Neuronal stem cell (in vitro differentiated cells): ENCODE results near the gene MAPKBP1.

ENCODE experiments used
- DNase-seq: peaks from one replicate; pipeline ENCODE4 v3.0.0-alpha.2; 2013; ENCODE audit warnings: low spot score
- H2AFZ ChIP-seq: one replicate; pipeline ENCODE4 v1.6.1; 2013; ENCODE audit warnings: mild to moderate bottlenecking, low read length, inconsistent platforms
- H2AK5ac ChIP-seq: 2 replicates; pipeline ENCODE4 v1.6.1; 2013; ENCODE audit warnings: low read depth, mild to moderate bottlenecking, inconsistent platforms, low read length, moderate library complexity, mixed read lengths
- H2BK120ac ChIP-seq: 2 replicates; pipeline ENCODE4 v1.6.1; 2013; ENCODE audit warnings: low read depth, mild to moderate bottlenecking, inconsistent platforms, low read length, moderate library complexity, mixed read lengths
- H2BK12ac ChIP-seq: one replicate; pipeline ENCODE4 v1.6.1; 2013; ENCODE audit warnings: low read length, inconsistent platforms
- H2BK15ac ChIP-seq: 2 replicates; pipeline ENCODE4 v1.6.1; 2013; ENCODE audit warnings: mild to moderate bottlenecking, low read length, inconsistent platforms, mixed read lengths
- H2BK5ac ChIP-seq: one replicate; pipeline ENCODE4 v1.6.1; 2013; ENCODE audit warnings: inconsistent platforms, mild to moderate bottlenecking, low read length, moderate library complexity
- H3K14ac ChIP-seq: one replicate; pipeline ENCODE4 v1.6.1; 2013; ENCODE audit warnings: low read length, inconsistent platforms
- H3K18ac ChIP-seq: 2 replicates; pipeline ENCODE4 v1.6.1; 2013; ENCODE audit warnings: low read length, inconsistent platforms
- H3K23ac ChIP-seq: 2 replicates; pipeline ENCODE4 v1.6.1; 2013; ENCODE audit warnings: low read depth, mild to moderate bottlenecking, mixed read lengths, low read length, inconsistent platforms; ENCODE audit not compliant: poor library complexity
- H3K27ac ChIP-seq: replicated peaks from 3 replicates; pipeline ENCODE4 v1.5.1; 2013; ENCODE audit warnings: low read length, inconsistent platforms
- H3K27me3 ChIP-seq, 3 experiments: 2 replicates each; pipeline ENCODE4 v1.6.1; 2013; ENCODE audit warnings: low read length in 3 of 3, mild to moderate bottlenecking in 2 of 3, inconsistent platforms in 1 of 3, low read depth in 1 of 3, mixed read lengths in 1 of 3, moderate library complexity in 1 of 3; ENCODE audit not compliant: control insufficient read depth in 3 of 3, insufficient read depth in 3 of 3
- H3K36me3 ChIP-seq, 2 donors: replicated peaks in 1 of 2; 2 replicates each; pipeline ENCODE4 v1.6.1; 2013; ENCODE audit warnings: low read length in 2 of 2; ENCODE audit not compliant: control insufficient read depth in 2 of 2, insufficient read depth in 2 of 2
- H3K4ac ChIP-seq: 2 replicates; pipeline ENCODE4 v1.6.1; 2013; ENCODE audit warnings: inconsistent platforms, mild to moderate bottlenecking, low read length, moderate library complexity
- H3K4me1 ChIP-seq, 2 donors: 1 replicate in 1 of 2; 2 replicates in 1 of 2; pipeline ENCODE4 v1.6.1; 2013; ENCODE audit warnings: low read length in 2 of 2, low read depth in 1 of 2; ENCODE audit not compliant: control insufficient read depth in 2 of 2, insufficient read depth in 1 of 2
- H3K4me2 ChIP-seq: one replicate; pipeline ENCODE4 v1.6.1; 2013; ENCODE audit warnings: mild to moderate bottlenecking, low read length, inconsistent platforms; ENCODE audit not compliant: insufficient read depth, poor library complexity, severe bottlenecking
- H3K4me3 ChIP-seq, 2 donors: 2 replicates each; pipeline ENCODE4 v1.5.1; 2013; ENCODE audit warnings: low read length in 2 of 2, mild to moderate bottlenecking in 2 of 2, inconsistent platforms in 1 of 2, moderate library complexity in 1 of 2
- H3K79me1 ChIP-seq: one replicate; pipeline ENCODE4 v1.6.1; 2013; ENCODE audit warnings: low read depth, mild to moderate bottlenecking, inconsistent platforms, low read length, moderate library complexity
- H3K9ac ChIP-seq: one replicate; pipeline ENCODE4 v1.6.1; 2013; ENCODE audit warnings: mild to moderate bottlenecking, low read depth, low read length, inconsistent platforms; ENCODE audit not compliant: poor library complexity
- H3K9me3 ChIP-seq, 2 donors: replicated peaks in 1 of 2; 2 replicates each; pipeline versions ENCODE3 to v1.6.1; 2013; ENCODE audit warnings: low read length in 2 of 2, mild to moderate bottlenecking in 2 of 2, inconsistent platforms in 1 of 2, low read depth in 1 of 2, mixed read lengths in 1 of 2, moderate library complexity in 1 of 2; ENCODE audit not compliant: control insufficient read depth in 2 of 2, insufficient read depth in 1 of 2
- H4K8ac ChIP-seq: one replicate; pipeline ENCODE4 v1.6.1; 2013; ENCODE audit warnings: low read depth, mild to moderate bottlenecking, inconsistent platforms, low read length, moderate library complexity
- H4K91ac ChIP-seq: one replicate; pipeline ENCODE4 v1.6.1; 2013; ENCODE audit warnings: low read length, low read depth, mild to moderate bottlenecking, inconsistent platforms; ENCODE audit not compliant: poor library complexity
- WGBS, 2 donors: extraction: QIAGEN DNeasy Blood & Tissue Kit; methylation state at CpG; one replicate each; pipeline ENCODE4 v1.1.7; 2013; ENCODE audit warnings: missing lambda C conversion rate in 2 of 2, mixed read lengths in 1 of 2; ENCODE audit not compliant: insufficient read length in 2 of 2, insufficient replicate concordance in 1 of 2; ENCODE audit errors: extremely low coverage in 2 of 2; 5-methylcytosine and 5-hydroxymethylcytosine counted together

Gene MAPKBP1

DNA sequence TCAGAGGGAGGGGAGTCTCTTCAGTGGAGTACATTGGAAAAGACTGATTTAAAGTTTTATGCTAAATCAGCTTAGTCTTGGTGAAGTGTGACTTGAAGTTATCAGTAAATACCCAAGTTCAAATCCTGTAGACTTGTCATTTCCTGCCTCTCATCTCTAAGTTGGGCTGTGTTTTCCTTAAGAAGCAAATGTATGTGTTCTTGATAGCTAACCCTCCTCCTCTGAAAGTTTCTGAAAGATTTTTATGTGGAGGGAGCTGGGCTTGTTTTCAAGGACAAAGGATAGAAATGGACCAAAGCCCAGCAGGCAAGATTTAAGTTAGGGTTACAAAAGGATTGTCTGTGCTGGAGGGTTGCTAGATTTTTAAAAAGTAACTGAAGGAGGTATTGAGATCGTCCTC lies 4.2 kb downstream of the MAPKBP1 start:
- no peak overlapping the region for H3K4ac ChIP-seq
- no peak overlapping the region for H3K14ac ChIP-seq
- no peak overlapping the region for H4K91ac ChIP-seq
- no peak overlapping the region for H2BK5ac ChIP-seq
- no peak overlapping the region for H2BK120ac ChIP-seq
- H2AK5ac ChIP-seq: no peak overlapping the region
- H4K8ac ChIP-seq: no peak overlapping the region
- H3K27me3 ChIP-seq: no peaks in the 10 kb centered on the region
- H3K4me2 ChIP-seq: no peak overlapping the region
- no peak overlapping the region for H3K9ac ChIP-seq
- no peak overlapping the region for H3K23ac ChIP-seq
- no CpG with 5 or more reads among the region's 1 CpG for WGBS, 2 donors
- H3K4me3 ChIP-seq: no peak overlapping the region
- H3K36me3 ChIP-seq: no peaks in the 10 kb centered on the region
- no peaks in the 10 kb centered on the region for H3K79me1 ChIP-seq
- no peak for DNase-seq
- H3K27ac ChIP-seq: no peak overlapping the region
- no peak overlapping the region for H2BK12ac ChIP-seq
- peaks cover 13 to 17% of the 10 kb centered on the region in 2 donors for H3K4me1 ChIP-seq
- no peak overlapping the region for H3K18ac ChIP-seq
- H2AFZ ChIP-seq: no peak overlapping the region
- H2BK15ac ChIP-seq: no peak overlapping the region
- no peaks in the 10 kb centered on the region for H3K9me3 ChIP-seq

- H3K4me3 ChIP-seq: no peak overlapping the region
- no peak overlapping the region for H3K9ac ChIP-seq
- H3K27me3 ChIP-seq: no peaks in the 10 kb centered on the region
- no peak overlapping the region for H3K4me2 ChIP-seq
- H2BK120ac ChIP-seq: no peak overlapping the region
- no peak overlapping the region for H3K18ac ChIP-seq
- H3K23ac ChIP-seq: no peak overlapping the region
- H3K4me1 ChIP-seq: peaks cover 13 to 17% of the 10 kb centered on the region in 2 donors
- H2BK15ac ChIP-seq: no peak overlapping the region
- H2BK12ac ChIP-seq: no peak overlapping the region
- DNase-seq: no peak
- no peaks in the 10 kb centered on the region for H3K36me3 ChIP-seq
- no peak overlapping the region for H4K91ac ChIP-seq
- H3K4ac ChIP-seq: no peak overlapping the region
- no CpG with 5 or more reads among the region's 4 CpGs for WGBS, 2 donors
- H2BK5ac ChIP-seq: no peak overlapping the region
- no peaks in the 10 kb centered on the region for H3K9me3 ChIP-seq
- H3K14ac ChIP-seq: no peak overlapping the region
- H2AFZ ChIP-seq: no peak overlapping the region
- H4K8ac ChIP-seq: no peak overlapping the region
- H3K27ac ChIP-seq: no peak overlapping the region
- H3K79me1 ChIP-seq: no peaks in the 10 kb centered on the region
- H2AK5ac ChIP-seq: no peak overlapping the region
These were observed 5.4 kb downstream of the MAPKBP1 start for GRCh38 chr15:41779662-41780157.

DNA sequence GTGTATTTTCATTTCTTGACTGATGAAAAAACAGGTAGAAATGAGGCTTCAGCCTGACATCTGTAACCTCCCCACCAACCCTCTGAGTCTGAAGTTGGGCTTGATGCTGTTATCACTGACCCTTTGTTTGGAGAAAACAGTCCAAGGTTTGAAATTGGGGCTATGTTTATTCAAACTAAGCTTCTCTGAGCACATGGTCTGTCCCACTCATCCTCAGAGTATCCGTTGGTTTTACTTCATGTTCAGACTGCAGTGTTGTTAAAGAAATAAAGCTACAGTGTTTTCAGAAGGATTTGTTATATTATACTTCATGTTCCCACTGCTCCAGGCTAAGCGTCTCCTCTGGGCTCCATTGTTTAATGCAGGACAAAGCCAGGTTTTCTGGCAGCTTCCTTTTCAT lies 6.0 kb downstream of the MAPKBP1 start:
- Histone ChIP-seq H3K18ac (no peak overlapping the region), H3K27me3 (no peaks in the 10 kb centered on the region), H3K4me3 (no peak overlapping the region), H3K79me1 (no peaks in the 10 kb centered on the region), H3K9ac (no peak overlapping the region), H2BK12ac (no peak overlapping the region), H2BK5ac (no peak overlapping the region), H2AK5ac (no peak overlapping the region), H2BK120ac (no peak overlapping the region), H3K9me3 (no peaks in the 10 kb centered on the region), H3K14ac (no peak overlapping the region), H4K8ac (no peak overlapping the region), H3K4me1 (peaks cover 12 to 13% of the 10 kb centered on the region in 2 donors), H3K4me2 (no peak overlapping the region), H3K4ac (no peak overlapping the region), H3K27ac (no peak overlapping the region), H4K91ac (no peak overlapping the region), H2BK15ac (no peak overlapping the region), H3K36me3 (no peaks in the 10 kb centered on the region), H3K23ac (no peak overlapping the region), H2AFZ (no peak overlapping the region)
- no CpG with 5 or more reads among the region's 2 CpGs for WGBS, 2 donors
- DNase-seq: no peak

DNA sequence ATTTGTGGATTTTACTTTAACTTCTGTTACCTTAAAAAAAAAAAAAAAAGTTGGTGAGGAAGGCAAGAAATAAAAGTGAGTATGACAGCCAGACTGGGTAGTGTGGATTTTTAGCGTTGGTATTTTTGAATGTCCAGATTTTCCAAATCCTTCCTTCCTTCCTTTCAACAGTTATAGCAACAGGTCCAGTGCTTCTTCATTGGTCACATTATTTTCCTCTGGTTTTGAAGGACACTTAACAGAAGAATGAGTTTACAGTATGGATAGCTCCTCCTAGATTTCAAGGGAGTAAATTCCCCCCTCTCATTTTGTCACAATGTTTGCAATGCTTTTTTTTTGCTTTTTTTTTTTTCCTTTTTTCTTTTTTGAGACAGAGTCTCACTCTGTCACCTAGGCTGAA lies 6.4 kb downstream of the MAPKBP1 start:
- H3K14ac ChIP-seq: no peak overlapping the region
- H3K9me3 ChIP-seq: no peaks in the 10 kb centered on the region
- no peaks in the 10 kb centered on the region for H3K79me1 ChIP-seq
- H2BK12ac ChIP-seq: no peak overlapping the region
- H3K18ac ChIP-seq: no peak overlapping the region
- H3K4me3 ChIP-seq: no peak overlapping the region
- H2AFZ ChIP-seq: no peak overlapping the region
- no peak overlapping the region for H3K23ac ChIP-seq
- no peaks in the 10 kb centered on the region for H3K27me3 ChIP-seq
- no peak overlapping the region for H2BK120ac ChIP-seq
- H3K27ac ChIP-seq: no peak overlapping the region
- H3K4me1 ChIP-seq: peaks cover 7 to 9% of the 10 kb centered on the region in 2 donors
- no peak overlapping the region for H4K8ac ChIP-seq
- no peak overlapping the region for H4K91ac ChIP-seq
- no peak overlapping the region for H2BK5ac ChIP-seq
- H2AK5ac ChIP-seq: no peak overlapping the region
- H3K4me2 ChIP-seq: no peak overlapping the region
- no CpG with 5 or more reads among the region's 1 CpG for WGBS, 2 donors
- H3K36me3 ChIP-seq: no peaks in the 10 kb centered on the region
- H3K4ac ChIP-seq: no peak overlapping the region
- no peak overlapping the region for H3K9ac ChIP-seq
- no peak for DNase-seq
- H2BK15ac ChIP-seq: no peak overlapping the region
